Measurements from ENCODE around the gene ZNF627. TPM values are rescaled to one million over a fixed set of nuclear protein-coding genes. Genes with fewer than 3 reads are reported as not detected.
A peak's percentile ranks its signal among the peaks of the same experiment; 100 is the strongest.
"Not testable (repeated sequence)": the region's sequence is repeated elsewhere in the genome, so short reads cannot be mapped to it uniquely, and the experiment has no call there.

The ZNF627 gene
- total RNA-seq, 2 donors from 2014 or later = 8.5 to 8.8 TPM

DNA sequence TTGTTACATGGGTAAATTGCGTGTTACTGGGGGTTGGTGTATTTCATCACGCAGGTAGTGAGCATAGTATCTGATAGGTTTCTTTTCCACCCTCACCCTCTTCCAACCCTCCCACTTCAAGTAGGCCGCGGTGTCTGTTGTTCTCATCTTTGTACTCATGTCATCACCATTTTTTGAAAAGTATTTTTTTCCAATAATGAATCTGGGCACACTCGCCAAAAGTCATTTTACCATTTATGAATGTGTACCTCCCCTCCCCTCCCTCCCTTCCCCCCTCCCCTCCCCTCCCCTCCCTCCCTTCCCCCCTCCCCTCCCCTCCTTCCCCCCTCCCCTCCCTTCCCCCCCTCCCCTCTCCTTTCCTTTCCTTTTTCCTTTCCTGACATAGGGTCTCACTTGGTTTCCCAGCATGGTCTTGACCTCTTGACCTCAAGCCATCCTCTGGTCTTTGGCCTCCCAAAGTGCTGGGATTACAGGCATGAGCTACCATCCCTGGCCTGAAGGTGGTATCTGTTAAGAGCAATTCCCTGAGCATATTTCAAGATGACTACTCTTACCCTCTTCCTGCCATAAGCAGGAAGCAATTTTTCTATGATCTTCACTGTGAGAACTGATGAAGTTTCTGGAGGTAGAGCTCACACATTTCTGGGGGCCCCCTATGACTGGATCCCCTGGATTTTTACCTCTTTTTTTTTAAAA, 15.7 kb downstream of the ZNF627 start:
- no peak for DNase-seq (ENCODE audit: low spot score)
- intact Hi-C loops (cut with DNase I) = no loop called here

DNA sequence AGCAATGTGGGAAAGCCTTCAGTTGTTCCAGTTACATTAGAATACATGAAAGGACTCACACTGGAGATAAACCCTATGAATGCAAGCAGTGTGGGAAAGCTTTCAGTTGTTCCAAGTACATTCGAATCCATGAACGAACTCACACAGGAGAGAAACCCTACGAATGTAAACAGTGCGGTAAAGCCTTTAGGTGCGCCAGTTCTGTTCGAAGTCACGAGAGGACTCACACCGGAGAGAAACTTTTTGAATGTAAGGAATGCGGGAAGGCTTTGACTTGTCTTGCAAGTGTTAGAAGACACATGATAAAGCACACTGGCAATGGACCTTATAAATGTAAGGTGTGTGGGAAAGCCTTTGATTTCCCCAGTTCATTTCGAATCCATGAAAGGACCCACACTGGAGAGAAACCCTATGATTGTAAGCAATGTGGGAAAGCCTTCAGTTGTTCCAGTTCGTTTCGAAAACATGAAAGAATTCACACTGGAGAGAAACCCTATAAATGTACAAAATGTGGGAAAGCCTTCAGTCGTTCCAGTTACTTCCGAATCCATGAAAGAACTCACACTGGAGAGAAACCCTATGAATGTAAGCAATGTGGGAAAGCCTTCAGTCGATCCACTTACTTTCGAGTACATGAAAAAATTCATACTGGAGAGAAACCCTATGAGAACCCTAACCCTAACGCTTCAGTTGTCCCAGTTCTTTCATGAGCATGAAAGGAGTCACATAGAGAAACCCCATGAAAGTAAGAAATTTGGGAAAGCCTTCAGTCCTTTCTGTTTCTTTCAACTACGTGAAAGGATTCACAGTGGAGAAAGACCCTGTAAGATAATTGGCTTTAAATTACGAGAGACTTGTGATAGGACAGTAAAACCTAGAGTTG, 20.1 kb downstream of the ZNF627 start:
- no peak for DNase-seq (ENCODE audit: low spot score)
- intact Hi-C loops (cut with DNase I) = no loop called here

DNA sequence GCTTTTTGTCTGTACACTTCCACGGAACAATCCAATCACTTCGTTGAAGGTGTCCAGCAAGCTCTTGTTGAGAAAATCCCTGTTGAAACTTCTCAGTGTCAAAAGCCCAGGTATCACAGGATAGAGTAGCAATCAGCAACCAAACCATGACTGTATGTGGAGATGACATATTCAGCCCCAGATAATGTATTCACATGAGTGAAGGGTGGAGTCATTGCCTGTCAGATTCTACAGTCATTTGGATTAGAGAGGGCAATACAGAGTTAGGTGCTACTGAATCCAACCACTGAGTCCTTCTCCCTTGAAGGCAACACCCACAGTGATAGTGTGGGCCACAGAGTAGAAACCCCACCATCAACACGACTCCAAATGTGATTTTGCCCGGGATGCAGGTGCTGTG, 23.3 kb downstream of the ZNF627 start:
- intact Hi-C loops (cut with DNase I) = no loop called here
- no peak for DNase-seq (ENCODE audit: low spot score)

DNA sequence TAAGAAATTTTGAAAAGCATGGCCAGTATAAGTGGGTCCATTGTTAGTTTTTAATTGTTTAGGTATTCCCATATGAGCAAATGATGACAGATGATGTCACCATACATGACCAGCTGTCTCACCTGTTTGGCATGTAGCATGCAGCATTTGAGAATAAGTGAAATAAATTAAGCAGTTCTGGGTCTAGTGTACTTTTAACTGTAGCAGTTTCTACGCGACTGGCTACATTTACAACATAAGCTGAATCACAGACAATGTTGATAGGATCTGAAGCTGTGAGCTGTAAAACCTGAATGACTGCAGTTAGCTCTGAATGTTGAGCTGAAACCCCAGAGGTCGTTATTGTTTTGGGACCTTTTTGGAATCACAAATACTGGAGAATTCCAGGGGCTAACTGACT, 25.1 kb downstream of the ZNF627 start:
- intact Hi-C loops (cut with DNase I); DNase-seq (ENCODE audit: low spot score): not testable (repeated sequence)

GRCh38 chr19:11624069-11624463, 26.8 kb downstream of the ZNF627 start:
- no peak for DNase-seq (ENCODE audit: low spot score)
- intact Hi-C loops (cut with DNase I) = no loop called here

GRCh38 chr19:11626252-11626651, 29.0 kb downstream of the ZNF627 start:
- intact Hi-C loops (cut with DNase I) = no loop called here

GRCh38 chr19:11633223-11633622, 35.9 kb downstream of the ZNF627 start:
- DNase-seq (ENCODE audit: low spot score) = no peak
- intact Hi-C loops (cut with DNase I) = no loop called here

More at GRCh38 chr19:11626252-11626651, 29.0 kb downstream of the ZNF627 start:
- no peak for DNase-seq (ENCODE audit: low spot score)

- DNase-seq (ENCODE audit: low spot score); intact Hi-C loops (cut with DNase I): not testable (repeated sequence)
These were observed 36.9 kb downstream of the ZNF627 start for GRCh38 chr19:11634018-11634662.

GRCh38 chr19:11639245-11639601, 41.9 kb downstream of the ZNF627 start:
- intact Hi-C loops (cut with DNase I) = no loop called here

GRCh38 chr19:11639602-11640471, 42.6 kb downstream of the ZNF627 start:
- intact Hi-C loops (cut with DNase I) = no loop called here
- DNase-seq (ENCODE audit: low spot score) = peak; percentile 98

More at GRCh38 chr19:11639245-11639601, 41.9 kb downstream of the ZNF627 start:
- DNase-seq (ENCODE audit: low spot score) = no peak

DNA sequence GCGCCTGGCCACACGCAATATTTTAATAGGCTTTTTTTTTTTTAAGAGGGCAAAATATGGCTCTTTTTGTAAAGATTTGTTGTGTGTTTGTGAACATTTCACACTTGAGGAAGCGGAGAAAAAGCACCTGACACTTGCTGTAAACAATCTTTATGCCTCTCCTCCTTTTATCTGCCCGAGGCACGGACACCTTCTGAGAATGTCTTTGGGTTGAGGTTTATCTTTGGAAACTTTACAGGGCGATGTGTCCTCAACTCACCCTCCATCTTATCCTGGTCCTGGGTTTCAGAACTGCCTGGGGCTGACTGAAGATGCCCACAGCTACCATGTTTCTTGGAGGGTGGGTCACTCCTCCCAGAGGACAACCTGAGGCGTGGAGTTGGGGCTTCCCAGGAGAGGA, 44.0 kb downstream of the ZNF627 start:
- DNase-seq (ENCODE audit: low spot score) = no peak
- intact Hi-C loops (cut with DNase I) = no loop called here

GRCh38 chr19:11642902-11643301, 45.6 kb downstream of the ZNF627 start:
- intact Hi-C loops (cut with DNase I) = no loop called here
- DNase-seq (ENCODE audit: low spot score) = no peak

DNA sequence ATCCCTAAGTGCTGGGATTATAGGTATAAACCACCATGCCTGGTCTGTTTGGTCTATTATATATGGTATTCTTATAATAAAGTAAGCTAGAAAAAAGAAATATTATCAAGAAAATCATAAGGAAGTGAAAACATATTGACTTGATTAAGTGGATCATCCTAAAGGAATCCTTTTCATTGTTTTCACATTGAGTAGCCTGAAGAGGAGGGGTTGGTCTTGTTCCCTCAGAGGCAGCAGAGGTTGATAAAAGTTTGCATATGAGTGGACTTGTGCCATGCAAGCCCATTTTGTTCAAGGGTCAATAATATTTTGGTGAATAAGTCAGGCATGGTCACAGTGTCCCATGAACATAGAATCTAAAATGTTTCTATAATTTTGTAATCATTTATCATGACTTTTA, 52.7 kb downstream of the ZNF627 start:
- no peak for DNase-seq (ENCODE audit: low spot score)
- intact Hi-C loops (cut with DNase I) = no loop called here

DNA sequence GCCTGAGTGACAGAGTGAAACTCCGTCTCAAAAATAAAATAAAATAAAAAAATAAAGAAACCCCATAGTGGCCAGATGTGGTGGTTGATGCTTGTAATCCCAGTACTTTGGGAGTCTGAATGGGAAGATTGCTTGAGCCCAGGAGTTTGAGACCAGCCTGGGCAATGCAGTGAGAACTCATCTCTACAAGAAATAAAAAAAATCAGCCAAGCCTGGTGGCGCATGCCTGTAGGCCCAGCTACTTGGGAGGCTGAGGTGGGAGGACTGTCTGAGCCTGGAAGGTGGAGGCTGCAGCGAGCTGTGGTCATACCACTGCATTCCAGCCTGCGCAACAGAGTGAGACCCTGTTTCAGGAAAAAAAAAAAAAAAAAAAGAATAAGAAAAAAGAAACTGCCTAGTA, 53.8 kb downstream of the ZNF627 start:
- DNase-seq (ENCODE audit: low spot score) = no peak
- intact Hi-C loops (cut with DNase I) = no loop called here

GRCh38 chr19:11652056-11652455, 54.8 kb downstream of the ZNF627 start:
- DNase-seq (ENCODE audit: low spot score) = no peak
- intact Hi-C loops (cut with DNase I) = no loop called here

- DNase-seq (ENCODE audit: low spot score) = no peak
- intact Hi-C loops (cut with DNase I) = no loop called here
These were observed 55.2 kb downstream of the ZNF627 start for GRCh38 chr19:11652492-11652891.

- no peak for DNase-seq (ENCODE audit: low spot score)
- intact Hi-C loops (cut with DNase I) = loop anchor here in 1 of 2 donors (5.0 kb wide), 1 partner anchor 551 kb away; no protein-coding TSS in a partner anchor
These were observed 59.3 kb downstream of the ZNF627 start for GRCh38 chr19:11656535-11656934.

DNA sequence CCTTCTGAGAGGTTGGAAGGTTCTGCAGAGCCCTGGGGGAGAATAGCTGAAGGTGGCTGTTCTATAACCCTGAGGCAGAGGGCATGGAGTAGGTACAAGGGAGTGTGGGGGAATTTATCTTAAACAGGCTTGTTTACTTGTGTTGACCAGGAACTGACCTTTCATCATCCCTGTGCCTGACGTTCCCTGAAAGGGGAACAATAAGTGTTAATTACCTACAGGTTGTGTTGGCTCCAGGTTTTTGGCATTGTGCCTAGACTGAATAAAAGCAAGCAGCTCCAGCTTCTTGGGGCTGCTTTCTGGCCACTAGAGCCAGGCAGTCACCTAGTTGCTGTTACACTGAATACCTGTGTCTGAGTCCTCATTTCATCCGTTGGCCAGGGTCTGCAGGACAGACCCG, 60.0 kb downstream of the ZNF627 start:
- intact Hi-C loops (cut with DNase I) = loop anchor here in 1 of 2 donors (1.0 to 5.0 kb wide), 2 partner anchors 21 to 550 kb away; no protein-coding TSS in a partner anchor
- no peak for DNase-seq (ENCODE audit: low spot score)

DNA sequence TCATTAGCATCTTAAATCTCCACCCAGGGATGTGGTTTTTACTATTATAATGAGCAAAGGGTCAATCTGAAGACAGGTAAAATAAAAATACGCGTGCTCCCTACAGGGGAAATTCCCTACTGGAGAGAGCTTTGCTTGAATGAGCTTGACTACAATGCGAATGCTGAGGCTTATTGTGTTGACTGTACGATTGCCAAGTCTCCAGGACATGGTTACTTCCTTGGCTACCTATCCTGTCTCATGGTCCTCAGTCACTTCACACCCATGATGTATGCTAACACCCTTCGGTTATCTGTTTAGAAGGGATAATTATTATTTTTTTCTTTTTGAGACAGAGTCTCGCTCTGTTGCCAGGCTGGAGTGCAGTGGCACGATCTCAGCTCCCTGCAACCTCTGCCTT, 61.7 kb downstream of the ZNF627 start:
- no peak for DNase-seq (ENCODE audit: low spot score)
- intact Hi-C loops (cut with DNase I) = loop anchor here in 1 of 2 donors (5.0 kb wide), 1 partner anchor 548 kb away; no protein-coding TSS in a partner anchor
